GM12801 (cell line): Measurements from ENCODE around the gene RIOK3.

Experiments used
- CTCF ChIP-seq: IDR thresholded peaks from one replicate; pipeline ENCODE4 v1.5.1; 2011; ENCODE audit warnings: control low read depth; ENCODE audit not compliant: insufficient read length; ENCODE audit errors: extremely low read depth

RIOK3 gene

DNA sequence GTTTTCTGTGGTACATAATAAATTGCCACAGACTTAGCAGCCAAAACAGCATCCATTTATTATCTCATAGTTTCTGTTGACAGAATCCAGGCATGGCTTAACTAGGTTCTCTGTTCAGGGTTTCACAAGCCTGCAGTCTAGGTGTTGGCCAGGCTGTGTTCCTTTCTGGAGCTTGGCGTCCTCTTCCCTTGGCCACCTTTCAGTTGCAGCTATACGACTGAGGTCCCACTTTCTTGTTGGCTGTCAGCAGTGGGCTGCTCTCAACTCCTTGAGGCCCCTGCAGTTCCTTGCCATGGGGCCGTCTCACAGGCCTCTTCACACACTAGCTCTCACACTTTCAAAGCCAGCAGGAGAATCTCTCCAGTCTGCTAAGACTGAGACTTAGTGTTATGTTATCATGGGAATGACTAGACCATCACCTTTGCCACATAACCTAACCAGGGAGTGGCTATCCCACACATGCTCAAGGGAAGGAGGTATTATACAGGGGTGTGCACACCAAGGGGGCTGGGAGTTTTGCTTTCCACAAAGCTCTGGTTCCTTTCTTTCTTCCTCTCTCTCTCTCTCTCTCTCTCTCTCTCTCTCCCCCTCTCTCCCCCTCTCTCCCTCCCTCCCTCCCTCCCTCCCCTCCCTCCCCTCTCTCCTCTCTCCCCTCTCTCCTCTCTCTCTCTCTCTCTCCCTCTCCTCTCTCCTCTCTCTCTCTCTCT lies 15.8 kb downstream of the RIOK3 start:
- TF ChIP-seq CTCF = no peak

DNA sequence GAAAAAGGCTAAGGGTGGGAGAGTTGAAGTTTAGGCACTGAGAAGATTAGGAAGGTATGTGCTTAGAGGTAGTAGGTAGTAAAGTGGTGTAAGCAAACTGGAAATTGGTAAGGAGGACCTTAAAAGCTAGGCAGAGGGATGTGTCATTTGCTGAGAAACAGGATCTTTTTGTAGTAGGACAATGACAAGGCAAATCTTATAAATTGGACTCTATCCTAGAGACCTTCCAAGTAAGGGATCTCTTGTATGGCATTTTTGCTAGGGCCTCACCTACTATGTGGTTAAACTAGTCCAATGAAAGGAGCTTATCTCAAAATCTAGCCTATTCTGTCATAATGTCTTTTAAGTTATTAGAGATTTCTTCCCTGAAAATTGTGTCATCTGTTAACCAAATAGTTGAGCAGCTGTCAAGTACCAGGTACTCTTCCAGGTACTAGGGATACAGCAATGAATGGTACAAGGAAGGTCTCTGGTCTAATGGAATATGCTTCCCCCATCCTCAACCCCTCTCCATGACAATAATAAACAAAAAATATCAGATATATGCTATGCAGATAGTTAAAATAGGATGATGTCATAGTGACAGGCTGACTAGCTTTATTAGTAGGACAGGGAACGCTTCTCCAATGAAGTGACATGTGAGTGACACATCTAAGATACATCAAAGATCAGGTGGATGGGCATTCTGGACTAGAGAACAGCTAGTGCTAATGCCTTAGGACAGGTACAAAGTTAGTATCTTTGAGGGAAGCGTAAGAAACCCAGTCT lies 17.7 kb downstream of the RIOK3 start:
- no peak for TF ChIP-seq CTCF

DNA sequence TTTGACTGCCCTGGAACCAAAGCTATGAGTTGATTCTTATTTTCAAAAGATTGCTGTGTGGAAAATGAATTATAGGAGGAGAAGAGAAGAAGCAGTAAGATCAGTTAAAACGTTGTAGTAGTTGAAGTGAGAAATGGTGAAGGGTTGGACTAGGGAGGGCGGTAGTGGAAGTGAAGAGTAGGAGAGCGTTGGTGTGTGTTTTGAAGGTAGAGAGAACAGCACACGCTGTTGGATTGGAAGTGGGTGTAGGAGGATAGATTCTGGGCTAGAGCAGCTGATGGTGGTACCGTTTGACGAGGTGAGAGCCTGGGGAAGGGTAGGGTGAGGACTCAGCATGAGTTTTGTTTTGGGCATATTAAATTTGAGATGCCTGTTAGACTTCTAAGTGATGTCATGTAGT lies 18.4 kb downstream of the RIOK3 start:
- no peak for TF ChIP-seq CTCF

- TF ChIP-seq CTCF = no peak
These were observed 26.9 kb downstream of the RIOK3 start for GRCh38 chr18:23479829-23480505.

- no peak for TF ChIP-seq CTCF
These were observed 31.6 kb downstream of the RIOK3 start for GRCh38 chr18:23484561-23485182.

- no peak for TF ChIP-seq CTCF
These were observed 32.3 kb downstream of the RIOK3 start for GRCh38 chr18:23485386-23485785.
